ENCODE measurements around the gene VNN1.
"Not testable (repeated sequence)": the region's sequence is repeated elsewhere in the genome, so short reads cannot be mapped to it uniquely, and the experiment has no call there.

Gene VNN1

DNA sequence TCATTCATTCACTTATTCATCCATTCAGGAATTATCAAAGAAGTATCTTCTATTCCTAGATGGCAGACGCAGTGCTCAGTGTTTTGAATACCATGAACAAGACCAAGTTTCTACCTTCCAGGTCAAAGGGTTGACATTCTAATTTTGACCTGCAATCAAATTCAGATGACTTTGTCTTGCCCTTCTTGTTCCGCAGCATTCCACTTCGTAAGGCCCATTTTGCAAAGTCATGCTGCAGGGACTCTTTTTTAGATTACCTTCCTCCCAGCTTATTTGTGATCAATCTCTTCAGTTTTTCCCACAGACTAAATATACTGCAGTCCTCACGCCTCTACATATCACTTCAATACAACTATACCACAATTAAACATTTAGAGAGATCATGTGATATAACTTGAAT is 47.7 kb downstream of the VNN1 start:
- H3K9me3 ChIP-seq (ENCODE audit: control insufficient read depth, low read length) = no peaks in the 10 kb centered on the region
- H3K4me1 ChIP-seq (ENCODE audit: control insufficient read depth, insufficient read depth, low read length) = peaks cover 11% of the 10 kb centered on the region
- H3K9ac ChIP-seq (ENCODE audit: low read length) = no peak overlapping the region
- H3K27me3 ChIP-seq (ENCODE audit: control insufficient read depth, insufficient read depth, low read length) = peaks cover 8% of the 10 kb centered on the region
- no peaks in the 10 kb centered on the region for H3K36me3 ChIP-seq (ENCODE audit: control insufficient read depth, insufficient read depth, low read length)
- H3K4me3 ChIP-seq (ENCODE audit: low read length) = no peak overlapping the region

- H3K4me3 ChIP-seq (ENCODE audit: low read length) = no peak overlapping the region
- H3K9ac ChIP-seq (ENCODE audit: low read length) = no peak overlapping the region
- H3K4me1 ChIP-seq (ENCODE audit: control insufficient read depth, insufficient read depth, low read length) = no peaks in the 10 kb centered on the region
- H3K36me3 ChIP-seq (ENCODE audit: control insufficient read depth, insufficient read depth, low read length) = no peaks in the 10 kb centered on the region
- H3K27me3 ChIP-seq (ENCODE audit: control insufficient read depth, insufficient read depth, low read length) = peaks cover 15% of the 10 kb centered on the region
- H3K9me3 ChIP-seq (ENCODE audit: control insufficient read depth, low read length) = no peaks in the 10 kb centered on the region
Observed at GRCh38 chr6:132664309-132665034, 49.4 kb downstream of the VNN1 start.

- no peak overlapping the region for H3K4me3 ChIP-seq (ENCODE audit: low read length)
- no peaks in the 10 kb centered on the region for H3K4me1 ChIP-seq (ENCODE audit: control insufficient read depth, insufficient read depth, low read length)
- no peak overlapping the region for H3K9ac ChIP-seq (ENCODE audit: low read length)
- no peaks in the 10 kb centered on the region for H3K36me3 ChIP-seq (ENCODE audit: control insufficient read depth, insufficient read depth, low read length)
- H3K27me3 ChIP-seq (ENCODE audit: control insufficient read depth, insufficient read depth, low read length) = peaks cover 17% of the 10 kb centered on the region
- H3K9me3 ChIP-seq (ENCODE audit: control insufficient read depth, low read length) = no peaks in the 10 kb centered on the region
Observed at GRCh38 chr6:132663661-132664060, 50.2 kb downstream of the VNN1 start.

DNA sequence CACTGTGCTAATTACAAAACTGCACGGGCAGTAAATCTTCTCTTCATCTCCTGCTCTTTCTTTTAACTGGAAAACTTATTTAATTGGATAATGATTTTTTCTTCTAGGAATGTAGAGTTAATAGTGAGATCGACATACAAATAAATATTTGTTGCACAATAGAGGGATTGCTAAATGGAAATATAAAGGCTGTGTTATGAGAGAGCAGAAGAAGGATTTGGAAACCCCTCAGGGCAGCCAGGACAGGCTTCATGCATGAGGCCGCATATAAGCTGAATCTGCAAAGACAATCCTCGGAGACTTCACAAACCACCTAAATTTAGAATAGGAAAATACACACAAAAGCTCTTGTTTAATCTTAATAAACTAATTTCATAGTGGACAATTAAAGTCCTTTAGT is 51.9 kb downstream of the VNN1 start:
- H3K4me3 ChIP-seq (ENCODE audit: low read length) = no peak overlapping the region
- no peaks in the 10 kb centered on the region for H3K36me3 ChIP-seq (ENCODE audit: control insufficient read depth, insufficient read depth, low read length)
- no peaks in the 10 kb centered on the region for H3K9me3 ChIP-seq (ENCODE audit: control insufficient read depth, low read length)
- H3K9ac ChIP-seq (ENCODE audit: low read length) = no peak overlapping the region
- no peaks in the 10 kb centered on the region for H3K4me1 ChIP-seq (ENCODE audit: control insufficient read depth, insufficient read depth, low read length)
- H3K27me3 ChIP-seq (ENCODE audit: control insufficient read depth, insufficient read depth, low read length) = peaks cover 19% of the 10 kb centered on the region

DNA sequence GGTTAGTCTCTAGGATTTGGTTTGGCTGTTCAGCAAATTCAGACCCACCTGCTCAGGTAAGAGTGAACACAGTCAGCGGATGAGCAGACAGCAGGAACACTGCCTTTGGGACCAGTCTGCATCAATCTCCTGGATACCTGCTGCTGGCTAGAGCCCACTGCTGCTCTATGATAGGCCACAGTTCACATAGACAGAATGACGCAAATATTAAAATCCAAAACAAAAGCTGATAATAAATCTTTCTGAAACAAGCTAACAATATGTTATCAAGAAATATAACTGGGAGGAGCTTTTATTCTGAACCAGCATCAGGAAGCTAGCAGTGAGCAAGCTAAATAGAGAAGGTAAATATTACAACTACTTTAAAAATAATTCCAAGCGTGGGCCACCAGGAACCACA is 54.8 kb downstream of the VNN1 start, which contains the start of gene TAAR1:
TAAR1 (minus strand) TSS at position 101 of the 400 bp plus-strand sequence. CDS start 13,179 bp downstream, outside the sequence.
- H3K4me3 ChIP-seq (ENCODE audit: low read length) = no peak within 1 kb of the TSS
- H3K9ac ChIP-seq (ENCODE audit: low read length) = no peak within 1 kb of the TSS
- H3K9me3 ChIP-seq (ENCODE audit: control insufficient read depth, low read length) = no peaks in the 10 kb centered on the region
- no peaks in the 10 kb centered on the region for H3K4me1 ChIP-seq (ENCODE audit: control insufficient read depth, insufficient read depth, low read length)
- peaks cover 37% of the 10 kb centered on the region for H3K27me3 ChIP-seq (ENCODE audit: control insufficient read depth, insufficient read depth, low read length)
- H3K36me3 ChIP-seq (ENCODE audit: control insufficient read depth, insufficient read depth, low read length) = no peaks in the 10 kb centered on the region

GRCh38 chr6:132651062-132651461 is 62.8 kb downstream of the VNN1 start:
- no peaks in the 10 kb centered on the region for H3K36me3 ChIP-seq (ENCODE audit: control insufficient read depth, insufficient read depth, low read length)
- H3K9me3 ChIP-seq (ENCODE audit: control insufficient read depth, low read length) = no peaks in the 10 kb centered on the region
- no peak overlapping the region for H3K4me3 ChIP-seq (ENCODE audit: low read length)
- peaks cover 69% of the 10 kb centered on the region for H3K27me3 ChIP-seq (ENCODE audit: control insufficient read depth, insufficient read depth, low read length)
- no peak overlapping the region for H3K9ac ChIP-seq (ENCODE audit: low read length)
- H3K4me1 ChIP-seq (ENCODE audit: control insufficient read depth, insufficient read depth, low read length) = no peaks in the 10 kb centered on the region

DNA sequence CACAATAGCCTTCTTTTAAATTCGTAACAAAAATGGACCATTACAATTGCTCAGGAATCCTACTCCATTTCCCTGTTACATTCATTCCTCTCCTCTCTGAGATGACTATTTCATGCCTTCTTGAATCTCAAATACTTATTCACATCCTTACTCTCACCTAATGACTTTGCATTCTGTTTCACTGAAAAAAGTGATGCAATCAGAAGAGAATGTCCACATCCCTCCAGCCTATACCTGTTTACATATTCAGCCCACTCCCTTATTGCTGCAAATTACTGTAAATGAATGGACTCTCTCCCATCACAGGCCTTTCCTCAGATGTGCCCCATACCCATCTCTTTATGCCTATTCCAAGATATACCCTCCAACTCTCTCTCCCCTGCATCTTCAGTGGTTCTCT is 63.4 kb downstream of the VNN1 start:
- peaks cover 69% of the 10 kb centered on the region for H3K27me3 ChIP-seq (ENCODE audit: control insufficient read depth, insufficient read depth, low read length)
- no peak overlapping the region for H3K9ac ChIP-seq (ENCODE audit: low read length)
- H3K4me1 ChIP-seq (ENCODE audit: control insufficient read depth, insufficient read depth, low read length) = no peaks in the 10 kb centered on the region
- H3K4me3 ChIP-seq (ENCODE audit: low read length) = no peak overlapping the region
- H3K36me3 ChIP-seq (ENCODE audit: control insufficient read depth, insufficient read depth, low read length) = no peaks in the 10 kb centered on the region
- no peaks in the 10 kb centered on the region for H3K9me3 ChIP-seq (ENCODE audit: control insufficient read depth, low read length)

DNA sequence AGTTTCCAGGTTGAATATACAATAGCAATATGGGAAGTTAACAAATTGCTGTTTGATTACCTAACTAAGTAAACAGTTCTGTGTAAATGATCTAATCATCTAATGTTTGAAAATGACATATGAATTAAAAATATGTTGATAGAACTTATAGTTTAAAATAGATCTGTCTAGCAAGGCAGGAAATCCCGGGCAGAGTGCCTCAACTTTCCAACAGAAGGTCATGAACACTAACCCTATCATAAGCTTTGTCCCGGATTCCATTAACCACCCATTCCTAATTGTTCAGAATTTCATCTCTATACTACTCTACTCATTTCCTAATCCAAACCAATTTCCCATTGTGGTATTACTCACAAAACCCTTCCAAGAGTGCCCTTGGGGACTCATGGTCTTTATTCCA is 65.0 kb downstream of the VNN1 start:
- no peak overlapping the region for H3K9ac ChIP-seq (ENCODE audit: low read length)

DNA sequence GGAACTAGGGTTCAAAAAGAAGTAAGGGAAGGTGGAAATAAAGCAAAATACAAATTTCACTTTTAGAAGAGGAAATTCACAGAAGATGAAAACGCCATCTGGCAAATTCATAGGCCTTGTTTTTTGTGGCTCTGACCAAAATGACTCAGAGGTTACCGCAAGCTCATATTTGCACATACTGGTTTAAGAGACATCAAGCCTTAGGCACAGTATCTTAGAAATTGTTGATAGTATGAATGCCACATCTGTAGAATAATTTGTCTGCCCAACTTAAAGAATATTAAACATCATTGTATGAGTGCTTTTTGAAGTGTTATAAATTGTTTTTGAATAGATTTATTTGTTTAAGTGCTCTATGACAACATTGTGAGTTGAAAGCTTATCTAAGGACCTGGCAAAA is 65.5 kb downstream of the VNN1 start:
- Histone ChIP-seq H3K27me3 (ENCODE audit: control insufficient read depth, insufficient read depth, low read length) (peaks cover 59% of the 10 kb centered on the region), H3K4me1 (ENCODE audit: control insufficient read depth, insufficient read depth, low read length) (no peaks in the 10 kb centered on the region), H3K9ac (ENCODE audit: low read length) (no peak overlapping the region), H3K36me3 (ENCODE audit: control insufficient read depth, insufficient read depth, low read length) (no peaks in the 10 kb centered on the region), H3K4me3 (ENCODE audit: low read length) (no peak overlapping the region), H3K9me3 (ENCODE audit: control insufficient read depth, low read length) (no peaks in the 10 kb centered on the region)

More for the DNA sequence above, 65.0 kb downstream of the VNN1 start:
- Histone ChIP-seq H3K4me1 (ENCODE audit: control insufficient read depth, insufficient read depth, low read length) (no peaks in the 10 kb centered on the region), H3K4me3 (ENCODE audit: low read length) (no peak overlapping the region), H3K9me3 (ENCODE audit: control insufficient read depth, low read length) (no peaks in the 10 kb centered on the region), H3K27me3 (ENCODE audit: control insufficient read depth, insufficient read depth, low read length) (peaks cover 61% of the 10 kb centered on the region), H3K36me3 (ENCODE audit: control insufficient read depth, insufficient read depth, low read length) (no peaks in the 10 kb centered on the region)

DNA sequence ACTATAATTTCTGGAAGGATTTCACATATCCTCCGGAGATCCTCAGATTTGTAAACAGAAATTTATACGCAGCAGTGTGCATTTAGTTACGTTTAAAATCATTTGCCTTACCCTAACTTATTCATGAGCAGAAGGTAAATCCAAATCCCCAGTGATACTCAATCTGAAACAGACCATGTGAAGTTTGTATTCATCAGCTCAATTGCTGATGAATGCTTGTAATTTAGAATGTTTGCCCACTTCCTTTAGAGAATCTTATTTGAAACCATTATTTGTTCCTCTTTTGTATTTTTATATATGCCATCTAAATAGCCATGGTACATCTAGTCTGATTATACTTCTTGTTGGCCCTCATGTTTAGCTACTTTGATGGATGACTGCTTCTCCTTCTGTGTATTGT is 70.3 kb downstream of the VNN1 start:
- Histone ChIP-seq H3K4me1 (ENCODE audit: control insufficient read depth, insufficient read depth, low read length) (no peaks in the 10 kb centered on the region), H3K9ac (ENCODE audit: low read length) (no peak overlapping the region), H3K9me3 (ENCODE audit: control insufficient read depth, low read length) (no peaks in the 10 kb centered on the region), H3K27me3 (ENCODE audit: control insufficient read depth, insufficient read depth, low read length) (peaks cover 51% of the 10 kb centered on the region), H3K4me3 (ENCODE audit: low read length) (no peak overlapping the region), H3K36me3 (ENCODE audit: control insufficient read depth, insufficient read depth, low read length) (no peaks in the 10 kb centered on the region)

DNA sequence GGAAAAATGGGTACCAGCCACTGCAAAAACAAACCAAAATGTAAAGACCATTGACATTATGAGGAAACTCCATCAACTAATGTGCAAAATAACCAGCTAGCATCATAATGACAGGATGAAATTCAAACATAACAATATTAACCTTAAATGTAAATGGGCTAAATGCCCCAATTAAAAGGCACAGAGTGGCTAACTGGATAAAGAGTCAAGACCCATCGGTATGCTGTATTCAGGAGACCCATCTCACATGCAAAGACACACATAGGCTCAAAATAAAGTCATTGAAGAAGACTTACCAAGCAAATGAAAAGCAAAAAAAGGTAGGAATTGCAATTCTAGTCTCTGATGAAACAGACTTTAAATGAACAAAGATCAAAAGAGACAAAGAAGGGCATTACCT is 76.7 kb downstream of the VNN1 start:
- peaks cover 51% of the 10 kb centered on the region for H3K27me3 ChIP-seq (ENCODE audit: control insufficient read depth, insufficient read depth, low read length)
- H3K9ac ChIP-seq (ENCODE audit: low read length); H3K9me3 ChIP-seq (ENCODE audit: control insufficient read depth, low read length); H3K4me1 ChIP-seq (ENCODE audit: control insufficient read depth, insufficient read depth, low read length); H3K4me3 ChIP-seq (ENCODE audit: low read length); H3K36me3 ChIP-seq (ENCODE audit: control insufficient read depth, insufficient read depth, low read length): not testable (repeated sequence)

- not testable (repeated sequence) for H3K36me3 ChIP-seq (ENCODE audit: control insufficient read depth, insufficient read depth, low read length); H3K4me1 ChIP-seq (ENCODE audit: control insufficient read depth, insufficient read depth, low read length); H3K9me3 ChIP-seq (ENCODE audit: control insufficient read depth, low read length); H3K4me3 ChIP-seq (ENCODE audit: low read length); H3K9ac ChIP-seq (ENCODE audit: low read length)
- H3K27me3 ChIP-seq (ENCODE audit: control insufficient read depth, insufficient read depth, low read length) = peaks cover 48% of the 10 kb centered on the region
Observed at GRCh38 chr6:132635906-132636305, 77.9 kb downstream of the VNN1 start.

- H3K36me3 ChIP-seq (ENCODE audit: control insufficient read depth, insufficient read depth, low read length); H3K4me3 ChIP-seq (ENCODE audit: low read length); H3K9me3 ChIP-seq (ENCODE audit: control insufficient read depth, low read length); H3K9ac ChIP-seq (ENCODE audit: low read length); H3K4me1 ChIP-seq (ENCODE audit: control insufficient read depth, insufficient read depth, low read length): not testable (repeated sequence)
- H3K27me3 ChIP-seq (ENCODE audit: control insufficient read depth, insufficient read depth, low read length) = peaks cover 46% of the 10 kb centered on the region
Observed at GRCh38 chr6:132635288-132635687, 78.6 kb downstream of the VNN1 start.

All from mucosa of stomach (tissue), 1 donor.